Neural cell (in vitro differentiated cells): ENCODE data around the gene ABCC3. TPM values are rescaled to one million over a fixed set of nuclear protein-coding genes. Genes with fewer than 3 reads are reported as not detected.

Source experiments
- H2AFZ ChIP-seq: fragments of 200-600, 300-800 bp; sonication (generic), shearing (Covaris generic); 2 replicates; pipeline ENCODE4 v1.6.0; 2014; ENCODE audit warnings: low read depth, mild to moderate bottlenecking, antibody characterized with exemption, low read length, moderate library complexity
- H3F3A ChIP-seq: fragments of 200-600 bp; shearing (Covaris generic); 2 replicates; pipeline ENCODE4 v1.6.1; 2016; ENCODE audit warnings: mild to moderate bottlenecking, moderate library complexity, mixed read lengths, antibody characterized with exemption, low read length; ENCODE audit not compliant: insufficient read depth, poor library complexity, severe bottlenecking
- H3K27ac ChIP-seq: fragments of 200-600, 300-800 bp; sonication (generic), shearing (Covaris generic); 2 replicates; pipeline ENCODE4 v1.5.1; 2014; ENCODE audit warnings: mild to moderate bottlenecking, low read length, moderate library complexity
- H3K27me3 ChIP-seq: fragments of 300-800, 200-600 bp; sonication (generic), shearing (Covaris generic); 2 replicates; pipeline ENCODE4 v1.6.0; 2014; ENCODE audit warnings: mild to moderate bottlenecking, low read depth, low read length, moderate library complexity; ENCODE audit not compliant: insufficient read depth
- H3K36me3 ChIP-seq: fragments of 300-800, 200-600 bp; sonication (generic), shearing (Covaris generic); 2 replicates; pipeline ENCODE4 v1.5.1; 2014; ENCODE audit warnings: mild to moderate bottlenecking, antibody characterized with exemption, low read length, moderate library complexity; ENCODE audit not compliant: insufficient read depth
- H3K4me2 ChIP-seq: fragments of 300-800, 200-600 bp; sonication (generic), shearing (Covaris generic); 2 replicates; pipeline ENCODE4 v1.6.0; 2014; ENCODE audit warnings: mild to moderate bottlenecking, low read length
- H3K4me3 ChIP-seq: fragments of 300-800, 200-600 bp; sonication (generic), shearing (Covaris generic); 2 replicates; pipeline ENCODE4 v1.5.1; 2014; ENCODE audit warnings: mild to moderate bottlenecking, low read length, moderate library complexity
- H3K79me2 ChIP-seq: fragments of 200-600 bp; shearing (Covaris generic); replicated peaks from 2 replicates; pipeline ENCODE4 v1.6.0; 2014; ENCODE audit warnings: mild to moderate bottlenecking, low read length, moderate library complexity; ENCODE audit not compliant: insufficient read depth
- H3K9ac ChIP-seq: fragments of 300-800, 200-600 bp; sonication (generic), shearing (Covaris generic); 2 replicates; pipeline ENCODE4 v1.6.1; 2016; ENCODE audit warnings: mild to moderate bottlenecking, low read length, mixed read lengths
- H3K9me2 ChIP-seq: fragments of 200-600 bp; shearing (Covaris generic); 2 replicates; pipeline ENCODE4 v1.6.1; 2016; ENCODE audit warnings: mild to moderate bottlenecking, low read length, mixed read lengths; ENCODE audit not compliant: insufficient read depth
- H3K9me3 ChIP-seq: fragments of 200-600, 300-800 bp; sonication (generic), shearing (Covaris generic); 2 replicates; pipeline ENCODE4 v1.6.1; 2016; ENCODE audit warnings: mild to moderate bottlenecking, mixed run types, low read length, moderate library complexity, mixed read lengths
- H4K20me1 ChIP-seq: fragments of 200-600 bp; shearing (Covaris generic); 2 replicates; pipeline ENCODE4 v1.6.1; 2016; ENCODE audit warnings: mild to moderate bottlenecking, mixed run types; ENCODE audit not compliant: insufficient read depth
- CTCF ChIP-seq: fragments of 450-650 bp; IDR thresholded peaks from 2 replicates; pipeline ENCODE4 v1.5.1; 2014; ENCODE audit warnings: antibody characterized with exemption, mild to moderate bottlenecking, moderate library complexity; ENCODE audit not compliant: poor library complexity, severe bottlenecking
- EP300 ChIP-seq: fragments of 450-650 bp; conservative IDR thresholded peaks from 2 replicates; pipeline ENCODE4 v1.6.1; 2014; ENCODE audit warnings: antibody characterized with exemption, mild to moderate bottlenecking, moderate library complexity; ENCODE audit not compliant: poor library complexity, severe bottlenecking
- EZH2 ChIP-seq: fragments of 200-600, 300-800 bp; shearing (Covaris generic), sonication (generic); IDR thresholded peaks from 2 replicates; pipeline ENCODE4 v1.6.1; 2014; ENCODE audit warnings: antibody characterized with exemption, low read length, borderline replicate concordance, mild to moderate bottlenecking; ENCODE audit not compliant: insufficient read depth, poor library complexity, severe bottlenecking
- MXI1 ChIP-seq: fragments of 450-650 bp; conservative IDR thresholded peaks from 2 replicates; pipeline ENCODE4 v1.6.1; 2014; ENCODE audit warnings: antibody characterized with exemption, mild to moderate bottlenecking; ENCODE audit not compliant: poor library complexity, severe bottlenecking
- POLR2AphosphoS5 ChIP-seq: IDR thresholded peaks from 2 replicates; pipeline ENCODE4 v1.6.1; 2012
- RAD21 ChIP-seq: fragments of 450-650 bp; conservative IDR thresholded peaks from 2 replicates; pipeline ENCODE4 v1.6.1; 2014; ENCODE audit warnings: antibody characterized with exemption, mild to moderate bottlenecking, moderate library complexity
- REST ChIP-seq: IDR thresholded peaks from 2 replicates; pipeline ENCODE4 v1.6.1; 2012; ENCODE audit warnings: borderline replicate concordance
- SMC3 ChIP-seq: fragments of 450-650 bp; conservative IDR thresholded peaks from 2 replicates; pipeline ENCODE4 v1.6.1; 2014; ENCODE audit warnings: antibody characterized with exemption, mild to moderate bottlenecking, moderate library complexity; ENCODE audit not compliant: poor library complexity
- TAF1 ChIP-seq: IDR thresholded peaks from 2 replicates; pipeline ENCODE4 v1.6.1; 2012; ENCODE audit warnings: low read depth
- polyA plus RNA-seq: library from polyadenylated mRNA; depleted of rRNA; stranded (reverse); fragments of >200 nt; gene quantifications from 2 replicates; pipeline ENCODE4 v1.2.3, GENCODE V29; 2014

ABCC3 gene
- polyA plus RNA-seq, 1 donor from 2014 or later = not detected

DNA sequence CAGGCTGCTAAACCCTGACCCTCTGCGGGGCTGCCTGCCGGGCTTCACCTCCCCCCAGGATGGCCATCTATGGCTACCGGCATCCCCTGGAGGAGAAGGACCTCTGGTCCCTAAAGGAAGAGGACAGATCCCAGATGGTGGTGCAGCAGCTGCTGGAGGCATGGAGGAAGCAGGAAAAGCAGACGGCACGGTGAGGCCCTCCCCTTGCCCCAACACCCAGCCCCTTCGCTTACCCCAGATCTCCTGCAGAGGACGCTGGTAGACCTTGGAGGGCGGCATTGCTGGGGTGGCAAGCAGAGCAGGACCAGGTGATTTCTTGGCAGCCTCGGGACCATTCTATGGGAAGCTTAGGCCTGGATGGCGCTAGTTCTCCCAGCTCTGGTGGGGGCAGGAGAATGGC is 24.5 kb downstream of the ABCC3 start:
- Histone ChIP-seq H2AFZ (no peak overlapping the region), H4K20me1 (no peaks in the 10 kb centered on the region), H3K4me3 (no peak overlapping the region), H3K4me2 (no peak overlapping the region), H3K9ac (no peak overlapping the region), H3F3A (no peaks in the 10 kb centered on the region), H3K79me2 (no peaks in the 10 kb centered on the region), H3K9me3 (no peaks in the 10 kb centered on the region), H3K27me3 (no peaks in the 10 kb centered on the region), H3K27ac (no peak overlapping the region), H3K36me3 (no peaks in the 10 kb centered on the region), H3K9me2 (no peaks in the 10 kb centered on the region)
- TF ChIP-seq EZH2 = no peak
- TF ChIP-seq MXI1 = no peak
- no peak for TF ChIP-seq POLR2AphosphoS5
- no peak for TF ChIP-seq REST

DNA sequence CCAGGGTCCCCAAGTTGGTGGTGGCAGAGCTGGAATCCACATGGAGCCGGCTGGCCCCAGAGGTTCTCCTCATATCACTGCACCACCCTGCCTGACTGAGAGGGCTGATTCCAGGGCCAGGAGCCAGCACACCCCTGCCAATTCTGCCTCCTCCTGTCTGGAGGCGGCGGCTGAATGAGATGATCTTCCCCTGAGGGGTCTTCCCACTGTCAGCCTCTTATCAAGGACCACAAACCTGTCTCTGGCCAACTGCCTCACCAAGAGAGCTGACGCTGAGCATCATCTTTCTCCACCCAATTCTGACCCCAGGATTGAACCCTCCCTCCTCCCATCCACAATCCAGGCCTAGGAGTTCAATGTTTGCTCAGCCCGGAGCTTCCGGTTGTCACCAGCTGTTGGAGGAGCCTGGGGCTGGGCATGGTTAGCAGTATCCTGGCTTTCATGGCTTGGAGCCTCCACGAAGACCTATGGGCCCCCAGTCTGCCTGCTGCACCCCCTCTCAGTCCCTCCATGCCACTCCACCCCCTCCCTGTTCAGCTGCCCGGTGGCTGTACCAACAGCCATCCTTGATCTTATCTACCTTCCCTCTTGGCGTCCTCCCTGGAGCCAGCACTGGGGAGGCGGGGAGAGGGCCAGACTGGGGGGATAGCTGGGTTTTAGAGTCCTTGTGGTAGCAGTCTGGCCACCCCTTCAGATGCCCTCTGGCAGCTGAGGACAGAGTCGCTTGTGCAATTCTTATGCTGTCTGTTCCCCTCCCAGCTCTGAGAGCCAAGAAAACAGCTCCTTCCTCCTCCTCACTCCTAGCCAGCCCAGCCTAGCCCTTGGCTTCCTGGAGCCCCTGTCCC is 25.6 kb downstream of the ABCC3 start:
- Histone ChIP-seq H3K27ac (no peak overlapping the region), H3K36me3 (no peaks in the 10 kb centered on the region), H3K79me2 (no peaks in the 10 kb centered on the region), H3F3A (no peaks in the 10 kb centered on the region), H2AFZ (no peak overlapping the region), H3K4me2 (no peak overlapping the region), H3K9ac (no peak overlapping the region), H3K27me3 (no peaks in the 10 kb centered on the region), H3K9me2 (no peaks in the 10 kb centered on the region), H3K9me3 (no peaks in the 10 kb centered on the region), H4K20me1 (no peaks in the 10 kb centered on the region), H3K4me3 (no peak overlapping the region)
- TF ChIP-seq SMC3 (no peak), EZH2 (no peak), REST (no peak), MXI1 (no peak), EP300 (no peak), RAD21 (no peak), TAF1 (no peak), POLR2AphosphoS5 (no peak), CTCF (no peak)
